NCI-H2196 (cell line): ENCODE results near the gene HPCAL1.

Experiments
- DNase-seq: peaks from one replicate; lab custom pipeline; 2025; ENCODE audit not compliant: unreplicated experiment; lab: John Stamatoyannopoulos, UW

Gene HPCAL1

DNA sequence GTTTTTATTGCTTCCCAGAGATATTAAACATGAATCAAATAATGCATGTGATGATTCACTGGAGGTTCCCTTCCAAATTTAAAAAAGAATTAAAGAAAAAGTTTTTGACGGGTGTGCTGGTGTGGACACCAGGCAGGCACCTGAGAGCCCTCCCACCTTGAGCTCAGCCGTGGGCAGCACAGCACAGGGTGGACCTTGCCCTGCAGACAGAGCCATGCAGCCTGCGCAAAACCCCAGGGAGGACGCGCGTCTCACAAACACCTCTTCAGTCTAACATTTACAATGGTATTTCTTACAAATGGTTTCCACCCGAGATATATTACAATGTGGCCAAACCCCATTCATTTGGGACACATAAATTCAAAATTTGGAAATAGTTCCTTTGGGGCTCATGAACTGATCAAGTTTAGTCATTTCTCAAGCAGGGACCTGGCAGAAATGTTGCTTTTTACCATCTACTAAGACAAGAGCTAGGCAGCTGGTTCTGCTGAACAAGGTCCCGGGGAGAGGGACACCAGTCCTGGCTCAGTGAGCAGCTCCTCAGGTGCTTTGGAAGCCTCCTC, 100.0 kb downstream of the HPCAL1 start:
- no peak for DNase-seq

GRCh38 chr2:10404324-10405143, 101.8 kb downstream of the HPCAL1 start:
- DNase-seq: no peak

GRCh38 chr2:10405448-10405847, 102.7 kb downstream of the HPCAL1 start:
- DNase-seq: peak; percentile 54

- DNase-seq: no peak
Measured at GRCh38 chr2:10406016-10406415, 103.3 kb downstream of the HPCAL1 start.

- DNase-seq: no peak
Measured at GRCh38 chr2:10406491-10407188, 103.9 kb downstream of the HPCAL1 start.

GRCh38 chr2:10407432-10407831, 104.7 kb downstream of the HPCAL1 start:
- no peak for DNase-seq

GRCh38 chr2:10407841-10408648, 105.3 kb downstream of the HPCAL1 start:
- DNase-seq: peak; percentile 12

- DNase-seq: peak; percentile 85
Measured at GRCh38 chr2:10408649-10409579, 106.2 kb downstream of the HPCAL1 start.

DNA sequence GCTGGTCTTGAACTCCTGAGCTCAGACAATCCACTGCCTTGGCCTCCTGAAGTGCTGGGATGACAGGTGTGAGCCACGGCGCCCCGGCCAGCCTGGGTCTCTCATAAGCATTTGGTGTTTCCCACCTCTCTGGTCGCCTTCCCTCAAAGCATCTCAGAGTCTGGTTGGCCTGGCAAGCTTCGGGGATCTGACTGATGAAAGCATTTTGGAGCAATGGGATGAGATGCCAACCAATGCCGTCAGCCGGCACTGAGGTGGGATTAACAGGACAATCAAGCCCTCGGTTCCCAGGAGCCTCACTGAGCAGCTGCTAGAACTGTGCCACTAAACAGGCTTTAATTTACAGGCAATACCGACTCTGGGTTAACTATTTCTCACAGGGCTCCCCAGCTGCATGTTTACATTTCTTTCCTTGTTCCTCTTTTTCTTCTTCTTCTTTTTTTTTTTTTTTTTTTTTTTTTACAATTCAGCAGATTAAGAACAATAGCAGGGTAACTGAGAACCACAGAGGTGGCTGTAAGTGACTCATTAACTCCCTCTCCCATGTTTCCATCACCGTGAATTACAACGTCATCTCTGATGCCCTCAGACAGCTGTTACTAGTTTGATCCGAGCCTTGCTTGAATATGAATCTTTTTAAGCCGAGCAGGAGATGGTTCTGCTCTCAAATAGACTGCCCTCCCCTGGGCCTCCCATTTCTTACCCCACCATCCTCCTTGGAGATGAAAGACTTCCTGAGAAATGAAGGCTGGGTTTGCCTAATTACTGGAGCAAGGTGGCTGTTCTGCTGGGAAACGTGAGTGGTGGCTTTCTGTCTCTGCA, 107.5 kb downstream of the HPCAL1 start:
- no peak for DNase-seq

DNA sequence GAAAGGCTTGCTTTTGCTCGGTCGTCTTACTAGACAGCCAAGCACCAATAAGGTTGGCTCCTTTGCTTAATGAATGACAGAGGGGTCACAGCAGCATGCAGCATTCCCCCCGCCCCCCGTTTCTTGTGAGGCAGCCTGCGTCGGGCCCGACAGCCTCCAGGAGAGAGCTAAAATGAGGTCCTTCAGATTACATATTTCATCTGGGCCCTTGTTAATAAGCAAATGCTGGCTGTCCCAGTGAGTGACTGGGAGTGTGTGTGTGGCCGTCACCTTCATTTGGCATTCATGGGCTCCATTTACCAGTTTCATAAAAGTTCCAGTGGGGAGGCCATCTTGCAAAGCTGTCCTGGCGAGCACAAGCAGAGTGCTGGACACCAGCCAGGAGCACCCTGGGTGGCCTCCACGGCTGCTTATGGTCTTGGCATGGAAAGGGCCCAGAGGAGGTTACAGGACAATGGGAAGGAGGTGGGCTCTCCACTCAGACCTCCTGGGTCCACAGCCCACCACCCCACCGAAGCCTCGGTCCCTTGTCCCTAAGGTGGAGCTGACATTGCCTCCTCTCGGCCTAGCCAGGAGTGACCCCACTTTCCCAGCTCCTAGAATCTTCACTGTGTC, 108.2 kb downstream of the HPCAL1 start:
- no peak for DNase-seq

GRCh38 chr2:10411557-10411956, 108.9 kb downstream of the HPCAL1 start:
- DNase-seq: no peak

- DNase-seq: peak; percentile 38
Measured at GRCh38 chr2:10412380-10412779, 109.7 kb downstream of the HPCAL1 start.

- no peak for DNase-seq
Measured at GRCh38 chr2:10413503-10413902, 110.8 kb downstream of the HPCAL1 start.

DNA sequence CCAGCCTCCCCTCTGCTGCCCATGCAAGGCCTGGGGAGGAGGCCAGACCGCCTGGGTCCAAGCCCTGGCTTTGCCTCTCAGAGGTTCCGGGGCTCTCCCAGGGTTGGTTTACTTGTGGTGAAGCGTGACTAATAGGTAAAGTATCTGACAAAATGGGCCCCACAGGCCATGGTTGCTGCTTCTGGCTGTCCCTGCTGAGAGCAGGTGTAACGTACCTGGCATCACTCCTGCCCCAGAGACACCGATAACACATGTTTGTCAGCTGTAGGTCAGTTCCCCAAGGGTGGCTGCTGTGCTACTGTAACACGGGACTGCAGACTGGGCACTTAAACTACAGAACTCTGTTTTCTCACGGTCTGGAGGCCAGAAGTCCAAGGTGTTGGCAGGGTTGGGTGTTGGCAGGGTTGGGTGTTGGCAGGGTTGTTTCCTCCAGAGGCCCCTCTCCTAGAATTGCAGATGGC, 111.3 kb downstream of the HPCAL1 start:
- DNase-seq: peak; percentile 71

DNA sequence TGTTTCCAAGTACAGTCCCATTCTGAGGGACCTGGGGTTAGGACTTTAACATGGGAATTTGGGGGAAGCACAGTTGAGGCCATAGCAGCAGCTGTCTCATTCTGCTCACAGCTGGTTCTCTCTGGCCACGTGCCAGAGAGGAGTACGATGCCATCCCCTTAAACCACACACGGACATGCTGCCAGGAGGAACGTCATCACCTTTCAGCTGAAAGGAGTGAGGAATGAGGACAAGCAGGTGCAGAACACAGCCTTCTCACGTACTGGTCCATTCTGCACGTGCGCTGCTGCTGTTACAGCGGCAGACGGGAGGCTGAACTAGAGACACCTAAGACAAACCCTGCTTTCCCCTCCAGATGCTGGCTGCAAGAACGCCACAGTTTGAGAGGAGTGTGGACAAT, 111.9 kb downstream of the HPCAL1 start:
- DNase-seq: peak; percentile 94

GRCh38 chr2:10415048-10415447, 112.3 kb downstream of the HPCAL1 start:
- no peak for DNase-seq

DNA sequence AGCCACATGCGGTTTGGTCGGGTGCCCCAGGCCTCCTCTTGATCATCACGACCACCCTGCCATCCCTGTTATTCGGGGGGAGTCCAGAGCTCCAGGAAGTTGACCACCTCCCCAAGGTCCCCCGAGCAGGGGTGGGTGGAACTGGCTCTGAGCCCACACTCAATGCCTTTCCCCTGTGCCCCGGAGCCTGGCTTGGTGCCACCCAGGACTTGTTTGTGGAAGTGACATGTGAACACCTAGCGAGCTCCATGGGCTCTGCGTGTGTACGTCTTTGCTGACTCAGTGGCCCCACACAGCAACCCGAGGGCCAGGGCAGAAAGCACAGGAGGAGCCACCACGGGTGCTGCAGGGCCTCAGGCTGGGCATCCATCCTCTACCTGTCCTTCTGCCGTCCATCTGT, 112.9 kb downstream of the HPCAL1 start:
- no peak for DNase-seq

DNA sequence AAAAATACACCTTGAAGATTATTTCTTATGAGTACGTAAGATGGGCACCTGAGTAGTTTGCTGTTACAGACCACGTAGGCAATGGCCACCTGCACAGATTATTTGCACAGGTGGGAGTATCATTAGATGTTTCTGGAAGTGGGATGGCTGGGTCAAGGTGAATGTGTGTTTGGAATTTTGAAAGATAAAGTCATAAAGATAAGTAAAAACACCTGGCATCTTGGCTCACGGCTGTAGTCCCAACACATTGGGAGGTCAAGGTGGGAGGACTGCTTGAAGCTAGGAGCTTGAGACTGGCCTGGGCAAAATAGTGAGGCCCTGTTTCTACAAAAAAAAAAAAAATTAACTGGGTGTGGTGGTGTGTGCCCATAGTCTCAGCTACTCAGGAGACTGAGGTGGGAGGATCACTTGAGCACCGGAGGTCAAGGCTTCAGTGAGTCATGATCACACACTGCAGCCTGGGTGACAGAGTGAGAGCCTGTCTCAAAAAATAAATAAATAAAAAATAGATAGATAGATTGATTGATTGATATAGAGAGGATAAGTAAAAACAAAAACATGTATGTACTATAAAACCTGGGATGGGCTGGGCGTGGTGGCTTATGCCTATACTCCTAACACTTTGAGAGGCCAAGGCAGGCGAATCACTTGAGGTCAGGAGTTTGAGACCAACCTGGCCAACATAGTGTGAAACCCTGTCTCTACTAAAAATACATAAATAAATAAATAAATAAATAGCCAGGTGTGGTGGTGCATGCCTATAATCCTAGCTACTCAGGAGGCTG, 115.0 kb downstream of the HPCAL1 start:
- no peak for DNase-seq
